Testis (tissue), 2 donors: ENCODE results near the gene CFAP47.

Experiments
- CTCF ChIP-seq, 3 experiments: fragments of 450-650 bp in 2 of 3; fragments of 200-600 bp in 1 of 3; sonication (generic) in 1 of 3; IDR thresholded peaks; one replicate each; pipeline ENCODE4 v1.5.1; 2016 to 2019; ENCODE audit warnings: antibody characterized with exemption in 3 of 3, mild to moderate bottlenecking in 2 of 3, moderate library complexity in 1 of 3
- POLR2A ChIP-seq: fragments of 450-650 bp; IDR thresholded peaks from one replicate; pipeline ENCODE4 v1.6.1; 2017; ENCODE audit warnings: antibody characterized with exemption, mild to moderate bottlenecking, moderate library complexity

GRCh38 chrX:36199928-36200327 lies 280.4 kb downstream of the CFAP47 start:
- TF ChIP-seq CTCF (IDR thresholded peaks at IDR 0.05) (no peak), POLR2A (no peak)
